HUES64 (cell line): ENCODE results near the gene WDR19.
"Not testable (repeated sequence)": the region's sequence is repeated elsewhere in the genome, so short reads cannot be mapped to it uniquely, and the experiment has no call there.

Source experiments
- H3K27ac ChIP-seq: 2 replicates; pipeline ENCODE4 v1.7.0; 2013; ENCODE audit warnings: low read depth, low read length, inconsistent platforms
- H3K27me3 ChIP-seq: 2 replicates; pipeline ENCODE4 v1.6.1; 2013; ENCODE audit warnings: mild to moderate bottlenecking, low read length; ENCODE audit not compliant: insufficient read depth
- H3K36me3 ChIP-seq: 2 replicates; pipeline ENCODE4 v1.6.1; 2013; ENCODE audit warnings: mild to moderate bottlenecking, low read length; ENCODE audit not compliant: insufficient read depth
- H3K4me1 ChIP-seq: 2 replicates; pipeline ENCODE4 v1.6.1; 2013; ENCODE audit warnings: mild to moderate bottlenecking, low read length, moderate library complexity; ENCODE audit not compliant: insufficient read depth
- H3K4me3 ChIP-seq: 2 replicates; pipeline ENCODE4 v1.5.1; 2013; ENCODE audit warnings: mild to moderate bottlenecking, low read length, moderate library complexity
- H3K9ac ChIP-seq: 2 replicates; pipeline ENCODE4 v1.6.1; 2013; ENCODE audit warnings: mild to moderate bottlenecking, low read depth, low read length
- H3K9me3 ChIP-seq: 2 replicates; pipeline ENCODE4 v1.6.1; 2013; ENCODE audit warnings: low read depth, low read length; ENCODE audit not compliant: insufficient read depth
- WGBS: fragments of 150-250, 120-280 bp; methylation state at CpG from one replicate; pipeline ENCODE4 v1.1.7; 2013; ENCODE audit warnings: missing lambda C conversion rate; 5-methylcytosine and 5-hydroxymethylcytosine counted together

WDR19 gene

DNA sequence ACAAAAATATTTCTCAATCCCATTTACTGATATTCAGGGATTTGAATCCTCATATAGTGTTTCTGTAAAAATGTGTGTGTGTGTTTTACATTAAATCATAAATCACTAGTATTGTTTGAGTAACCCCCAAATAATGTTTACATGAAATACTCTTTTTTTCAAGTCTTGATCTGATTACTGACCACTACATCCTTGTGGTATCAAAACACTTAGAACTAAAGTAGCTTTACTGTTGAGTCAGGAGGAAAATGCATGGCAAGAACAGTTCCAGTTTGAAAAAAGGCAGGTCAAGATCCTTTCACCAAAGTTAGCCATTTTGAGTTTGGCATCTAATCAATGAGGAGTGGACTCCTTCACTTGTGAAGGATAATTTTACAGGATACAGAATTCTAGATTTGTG is 3.6 kb upstream of the WDR19 start:
- H3K9ac ChIP-seq = no peak overlapping the region
- no peaks in the 10 kb centered on the region for H3K9me3 ChIP-seq
- no peak overlapping the region for H3K4me3 ChIP-seq
- no peak overlapping the region for H3K27ac ChIP-seq
- peaks cover 8% of the 10 kb centered on the region; the same call in 1 of the 2 replicates for H3K4me1 ChIP-seq
- peaks cover 5% of the 10 kb centered on the region; the same call in 1 of the 2 replicates for H3K27me3 ChIP-seq
- no peaks in the 10 kb centered on the region for H3K36me3 ChIP-seq

DNA sequence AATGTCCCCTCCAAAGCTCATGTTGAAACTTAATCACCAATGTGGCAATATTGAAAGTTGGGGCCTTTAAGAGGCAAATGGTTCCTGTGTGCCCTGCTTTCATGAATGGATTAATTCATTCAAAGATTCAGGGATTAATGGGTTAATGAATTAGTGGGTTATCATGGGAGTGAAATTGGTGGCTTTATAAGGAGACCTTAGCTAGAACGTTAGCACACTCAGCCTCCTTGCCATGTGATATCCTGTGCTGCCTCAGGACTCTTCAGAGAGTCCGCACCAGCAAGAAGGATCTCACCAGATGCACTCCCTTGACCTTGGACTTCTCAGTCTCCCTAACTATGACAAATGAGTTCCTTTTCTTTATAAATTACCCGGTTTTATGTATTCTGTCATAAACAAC is 2.6 kb upstream of the WDR19 start:
- Histone ChIP-seq H3K27me3 (peaks cover 8% of the 10 kb centered on the region; the same call in 1 of the 2 replicates), H3K4me3 (no peak overlapping the region), H3K4me1 (peaks cover 8% of the 10 kb centered on the region; the same call in 1 of the 2 replicates), H3K9me3 (no peaks in the 10 kb centered on the region), H3K27ac (no peak overlapping the region), H3K9ac (no peak overlapping the region), H3K36me3 (no peaks in the 10 kb centered on the region)
- 91% methylated on average over 3 of the region's 3 CpGs for WGBS

DNA sequence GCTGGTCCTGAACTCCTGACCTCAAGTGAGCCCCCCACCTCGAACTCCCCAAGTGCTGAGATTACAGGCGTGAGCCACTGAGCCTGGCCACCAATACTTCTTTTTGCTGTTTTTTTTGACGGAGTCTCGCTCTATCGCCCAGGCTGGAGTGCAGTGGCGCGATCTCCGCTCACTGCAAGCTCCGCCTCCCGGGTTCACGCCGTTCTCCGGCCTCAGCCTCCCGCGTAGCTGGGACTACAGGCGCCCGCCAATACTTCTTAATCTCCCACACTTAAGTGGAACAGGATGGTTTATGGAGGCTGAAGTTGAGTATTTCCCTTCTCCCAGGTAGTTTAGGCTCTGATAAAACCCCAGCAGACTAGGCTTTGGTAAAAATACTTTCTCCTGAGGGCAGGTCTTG is 1.7 kb upstream of the WDR19 start:
- H3K9me3 ChIP-seq, H3K27ac ChIP-seq, H3K9ac ChIP-seq, H3K4me3 ChIP-seq, H3K27me3 ChIP-seq, H3K4me1 ChIP-seq, H3K36me3 ChIP-seq: not testable (repeated sequence)
- 95% methylated on average over 15 of the region's 17 CpGs for WGBS

DNA sequence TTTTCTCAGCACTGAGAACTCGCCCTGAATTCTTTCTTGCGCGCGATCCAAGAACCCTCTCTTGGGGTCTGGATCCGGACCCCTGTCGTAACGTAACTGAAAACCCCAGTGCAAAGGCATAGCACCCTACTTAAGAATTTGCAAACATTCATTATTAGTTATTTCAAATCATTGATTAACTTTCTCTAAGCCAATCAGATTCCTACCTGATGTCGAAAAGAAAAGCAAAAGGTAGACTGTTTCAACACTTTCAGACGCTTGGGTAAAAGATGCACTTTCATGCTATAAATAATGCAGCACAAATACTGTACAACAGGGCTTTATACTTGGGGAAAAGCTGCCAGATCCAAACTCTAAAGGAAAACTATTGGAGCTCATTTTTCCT is 817 bp upstream of the WDR19 start:
- 92% methylated on average over 9 of the region's 9 CpGs for WGBS
- peaks cover 8% of the 10 kb centered on the region; the same call in 1 of the 2 replicates for H3K27me3 ChIP-seq
- H3K9me3 ChIP-seq = no peaks in the 10 kb centered on the region
- H3K4me3 ChIP-seq = peak overlapping the region; percentile 56
- H3K36me3 ChIP-seq = no peaks in the 10 kb centered on the region
- H3K27ac ChIP-seq = no peak overlapping the region
- peak overlapping the region; percentile 64 for H3K9ac ChIP-seq
- peaks cover 8% of the 10 kb centered on the region; the same call in 1 of the 2 replicates for H3K4me1 ChIP-seq

DNA sequence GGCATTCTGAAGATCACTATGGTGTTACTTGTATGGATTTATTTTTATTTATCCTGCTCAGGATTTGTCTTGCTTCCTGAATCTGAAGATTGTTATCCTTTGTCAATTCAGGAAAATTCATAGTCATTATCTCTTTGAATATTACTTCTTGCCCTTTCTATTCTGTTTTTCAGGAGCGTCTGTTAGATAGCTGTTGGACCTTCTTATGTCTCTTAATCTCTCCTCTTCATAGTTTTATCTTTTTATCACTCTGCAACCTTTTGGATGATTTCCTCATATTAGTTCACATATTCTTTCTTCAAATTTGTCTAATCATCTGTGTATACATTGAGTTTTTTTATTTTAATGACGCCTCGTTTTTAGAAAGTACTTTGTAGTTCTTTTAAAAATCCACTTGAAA is 19.6 kb downstream of the WDR19 start:
- Histone ChIP-seq H3K27me3 (no peaks in the 10 kb centered on the region), H3K4me1 (no peaks in the 10 kb centered on the region), H3K27ac (no peak overlapping the region), H3K4me3 (no peak overlapping the region), H3K36me3 (peaks cover 46% of the 10 kb centered on the region), H3K9me3 (peaks cover 3% of the 10 kb centered on the region; the same call in 1 of the 2 replicates), H3K9ac (no peak overlapping the region)
- 100% methylated on average over 2 of the region's 3 CpGs for WGBS

DNA sequence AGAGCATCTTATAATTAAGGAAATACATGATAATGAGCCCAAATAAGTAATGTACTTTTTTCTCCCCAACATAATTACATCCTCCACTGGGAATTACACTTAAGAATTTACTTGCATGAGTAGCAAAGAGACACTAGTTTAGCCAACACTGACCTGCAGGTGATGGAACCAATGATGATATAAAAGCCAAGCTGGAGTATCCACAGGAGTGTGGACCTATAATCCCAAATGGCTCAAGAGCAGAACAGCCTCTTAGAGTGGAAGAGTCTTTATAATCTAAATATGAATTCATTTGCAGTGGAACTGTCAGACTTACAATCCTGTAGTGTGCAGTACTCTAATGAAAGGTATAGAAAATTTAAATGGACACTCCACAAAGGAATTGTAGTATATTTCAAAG is 22.2 kb downstream of the WDR19 start:
- H3K9ac ChIP-seq = no peak overlapping the region
- H3K4me1 ChIP-seq = no peaks in the 10 kb centered on the region
- no peaks in the 10 kb centered on the region for H3K27me3 ChIP-seq
- H3K36me3 ChIP-seq = peaks cover 56% of the 10 kb centered on the region
- peaks cover 3% of the 10 kb centered on the region; the same call in 1 of the 2 replicates for H3K9me3 ChIP-seq
- no peak overlapping the region for H3K4me3 ChIP-seq
- no peak overlapping the region for H3K27ac ChIP-seq

DNA sequence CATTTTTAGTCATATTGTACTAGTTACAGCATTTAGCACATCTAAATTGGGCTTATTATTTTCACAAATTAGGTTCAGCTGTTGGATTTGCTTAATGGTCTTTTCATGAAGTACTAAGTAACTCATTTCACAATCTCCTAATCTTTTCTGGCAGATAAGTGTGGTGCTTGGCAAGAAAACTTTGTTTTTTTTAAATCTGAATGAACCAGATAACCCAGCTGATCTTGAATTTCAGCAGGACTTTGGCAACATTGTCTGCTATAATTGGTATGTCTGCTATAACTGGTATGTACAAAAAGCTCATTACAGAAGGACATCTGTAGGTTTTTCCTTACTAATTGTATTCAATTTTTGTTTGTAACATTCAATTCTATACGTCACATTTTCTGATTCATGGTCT is 22.7 kb downstream of the WDR19 start:
- H3K9ac ChIP-seq = no peak overlapping the region
- no peaks in the 10 kb centered on the region for H3K4me1 ChIP-seq
- no peak overlapping the region for H3K27ac ChIP-seq
- H3K9me3 ChIP-seq = peaks cover 3% of the 10 kb centered on the region; the same call in 1 of the 2 replicates
- H3K4me3 ChIP-seq = no peak overlapping the region
- H3K36me3 ChIP-seq = peaks cover 54% of the 10 kb centered on the region
- WGBS = no CpG with 5 or more reads among the region's 1 CpG
- H3K27me3 ChIP-seq = no peaks in the 10 kb centered on the region

DNA sequence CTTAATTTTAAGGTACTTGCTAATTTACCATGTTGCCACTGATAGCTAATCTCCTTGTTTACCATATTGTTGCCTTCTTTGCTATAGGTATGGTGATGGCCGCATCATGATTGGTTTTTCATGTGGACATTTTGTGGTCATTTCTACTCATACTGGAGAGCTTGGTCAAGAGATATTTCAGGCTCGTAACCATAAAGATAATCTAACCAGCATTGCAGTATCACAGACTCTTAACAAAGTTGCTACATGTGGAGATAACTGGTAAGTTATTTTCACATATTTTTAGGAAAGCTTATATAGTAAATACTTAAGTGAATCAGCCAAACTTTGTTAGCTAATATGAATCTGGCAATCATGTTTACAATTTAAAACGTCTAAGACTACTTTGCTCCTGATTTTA is 23.1 kb downstream of the WDR19 start:
- no peak overlapping the region for H3K9ac ChIP-seq
- H3K27me3 ChIP-seq = no peaks in the 10 kb centered on the region
- peaks cover 54% of the 10 kb centered on the region for H3K36me3 ChIP-seq
- WGBS = 100% methylated on average over 1 of the region's 3 CpGs
- H3K9me3 ChIP-seq = peaks cover 3% of the 10 kb centered on the region; the same call in 1 of the 2 replicates
- no peaks in the 10 kb centered on the region for H3K4me1 ChIP-seq
- H3K27ac ChIP-seq = no peak overlapping the region
- H3K4me3 ChIP-seq = no peak overlapping the region

DNA sequence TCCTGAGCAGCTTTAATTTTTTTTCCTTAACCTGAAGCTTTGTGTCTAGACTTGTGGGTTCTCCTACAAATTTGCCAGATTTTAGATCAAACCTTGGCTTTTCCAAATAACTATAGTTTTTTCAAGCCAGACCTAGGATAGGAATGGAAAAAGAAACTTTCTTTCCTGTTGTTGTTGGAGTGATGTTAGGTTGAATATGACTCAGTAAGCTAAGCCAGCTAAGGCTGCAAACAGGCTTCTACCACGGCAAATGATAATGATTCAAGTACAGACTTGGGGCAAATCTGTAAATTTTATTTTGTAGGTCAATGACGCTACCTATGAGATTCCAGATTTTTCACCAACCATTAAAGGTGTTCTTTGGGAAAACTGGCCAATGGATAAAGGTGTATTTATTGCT is 45.6 kb downstream of the WDR19 start:
- 80% methylated on average over 2 of the region's 2 CpGs for WGBS
- H3K4me3 ChIP-seq = no peak overlapping the region

DNA sequence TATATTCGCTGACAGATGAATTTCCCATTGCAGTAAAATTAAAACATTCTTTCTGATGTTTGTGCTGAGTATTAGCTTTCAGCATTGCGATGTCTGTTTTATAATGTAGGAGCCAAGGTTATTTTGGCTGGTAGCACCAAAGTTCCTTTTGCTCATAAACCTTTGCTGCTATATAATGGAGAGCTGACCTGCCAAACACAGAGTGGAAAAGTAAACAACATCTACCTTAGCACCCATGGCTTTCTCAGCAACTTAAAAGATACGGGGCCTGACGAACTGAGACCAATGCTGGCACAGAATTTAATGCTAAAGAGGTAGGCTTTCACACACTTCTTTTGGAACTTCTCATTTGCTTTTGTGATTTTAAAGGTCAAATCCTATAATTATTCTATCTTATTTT is 46.0 kb downstream of the WDR19 start:
- Histone ChIP-seq H3K9ac (no peak overlapping the region), H3K27ac (no peak overlapping the region), H3K4me1 (no peaks in the 10 kb centered on the region), H3K4me3 (no peak overlapping the region), H3K36me3 (peaks cover 4% of the 10 kb centered on the region; the same call in 1 of the 2 replicates), H3K27me3 (no peaks in the 10 kb centered on the region), H3K9me3 (no peaks in the 10 kb centered on the region)
- WGBS = 96% methylated on average over 4 of the region's 4 CpGs

More for the DNA sequence above, 45.6 kb downstream of the WDR19 start:
- Histone ChIP-seq H3K9ac (no peak overlapping the region), H3K4me1 (no peaks in the 10 kb centered on the region), H3K36me3 (0 out of 2 replicates have a peak, but pooled peaks cover 2% of the 10 kb centered on the region), H3K27ac (no peak overlapping the region), H3K9me3 (no peaks in the 10 kb centered on the region), H3K27me3 (no peaks in the 10 kb centered on the region)

DNA sequence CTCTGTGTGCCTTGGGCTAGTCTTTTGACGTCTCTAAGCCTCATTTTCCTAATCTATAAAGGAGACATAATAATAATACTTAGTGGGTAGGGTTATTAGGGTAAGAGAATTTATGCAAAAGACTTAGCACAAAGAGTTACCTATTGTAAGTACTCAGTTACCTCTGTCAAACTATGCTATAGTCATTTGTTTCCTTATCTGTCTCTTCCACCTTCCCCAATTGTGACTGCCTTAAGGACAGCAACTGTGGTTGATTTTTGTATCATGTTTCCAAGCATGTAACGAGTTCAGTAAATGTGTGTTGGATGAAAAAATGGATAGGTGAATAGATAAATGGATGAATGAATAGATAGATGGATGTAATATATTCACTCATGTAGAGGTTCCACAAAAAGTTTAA is 48.1 kb downstream of the WDR19 start:
- Histone ChIP-seq H3K4me3 (no peak overlapping the region), H3K36me3 (peaks cover 9% of the 10 kb centered on the region; the same call in 1 of the 2 replicates), H3K27ac (no peak overlapping the region), H3K4me1 (no peaks in the 10 kb centered on the region), H3K9me3 (no peaks in the 10 kb centered on the region), H3K9ac (no peak overlapping the region), H3K27me3 (no peaks in the 10 kb centered on the region)
- 90% methylated on average over 1 of the region's 2 CpGs for WGBS

DNA sequence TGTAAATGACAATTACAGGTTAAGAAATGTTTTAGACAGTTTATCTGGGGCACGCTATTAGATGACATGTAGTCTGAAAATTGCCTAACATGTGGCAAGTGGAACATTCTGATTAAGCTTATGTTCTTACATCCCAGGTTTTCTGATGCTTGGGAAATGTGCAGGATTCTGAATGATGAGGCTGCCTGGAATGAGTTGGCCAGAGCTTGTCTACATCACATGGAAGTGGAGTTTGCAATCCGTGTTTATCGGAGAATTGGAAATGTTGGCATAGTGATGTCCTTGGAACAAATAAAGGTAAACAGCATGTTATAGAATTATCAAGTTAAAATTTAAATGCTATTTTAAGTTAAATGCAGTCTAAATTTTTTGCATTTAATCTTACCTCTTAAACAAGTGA is 49.3 kb downstream of the WDR19 start:
- no peak overlapping the region for H3K4me3 ChIP-seq
- 95% methylated on average over 3 of the region's 3 CpGs for WGBS
- no peak overlapping the region for H3K9ac ChIP-seq
- H3K27me3 ChIP-seq = no peaks in the 10 kb centered on the region
- no peaks in the 10 kb centered on the region for H3K9me3 ChIP-seq
- peaks cover 13% of the 10 kb centered on the region for H3K36me3 ChIP-seq
- H3K4me1 ChIP-seq = no peaks in the 10 kb centered on the region
- no peak overlapping the region for H3K27ac ChIP-seq
